Liver (tissue), 9 donors: ENCODE measurements around the gene FBXO38. TPM values are rescaled to one million over a fixed set of nuclear protein-coding genes. Genes with fewer than 3 reads are reported as not detected.
A peak's percentile ranks its signal among the peaks of the same experiment; 100 is the strongest.

Experiments
- DNase-seq: peaks from one replicate; pipeline ENCODE4 v3.0.0-alpha.2; 2017; ENCODE audit warnings: low spot score
- H3K27ac ChIP-seq, 2 donors: one replicate each; pipeline ENCODE4 v1.7.0; 2013; ENCODE audit warnings: inconsistent platforms in 2 of 2, low read length in 2 of 2, control low read depth in 1 of 2, low read depth in 1 of 2, mild to moderate bottlenecking in 1 of 2
- H3K27me3 ChIP-seq, 4 donors: one replicate each; pipeline versions ENCODE4 v1.6.1 to v1.7.0; 2013; ENCODE audit warnings: low read length in 3 of 4, inconsistent platforms in 1 of 4, mild to moderate bottlenecking in 1 of 4, moderate library complexity in 1 of 4; ENCODE audit not compliant: control insufficient read depth in 4 of 4, insufficient read depth in 4 of 4
- H3K36me3 ChIP-seq, 4 donors: one replicate each; pipeline versions ENCODE4 v1.6.1 to v1.7.0; 2013; ENCODE audit warnings: low read length in 3 of 4, mild to moderate bottlenecking in 3 of 4, low read depth in 1 of 4, moderate library complexity in 1 of 4; ENCODE audit not compliant: control insufficient read depth in 4 of 4, insufficient read depth in 3 of 4
- H3K4me1 ChIP-seq, 4 donors: one replicate each; pipeline versions ENCODE4 v1.6.1 to v1.7.0; 2013; ENCODE audit warnings: low read length in 3 of 4, mild to moderate bottlenecking in 3 of 4, moderate library complexity in 1 of 4; ENCODE audit not compliant: control insufficient read depth in 4 of 4, insufficient read depth in 4 of 4
- H3K4me3 ChIP-seq, 3 donors: one replicate each; pipeline versions ENCODE4 v1.6.1 to v1.7.0; 2013; ENCODE audit warnings: low read length in 3 of 3, control low read depth in 1 of 3, low read depth in 1 of 3, mild to moderate bottlenecking in 1 of 3
- H3K9ac ChIP-seq, 2 donors: one replicate each; pipeline ENCODE4 v1.7.0; 2013; ENCODE audit warnings: low read length in 2 of 2, mild to moderate bottlenecking in 2 of 2, moderate library complexity in 2 of 2, control low read depth in 1 of 2, low read depth in 1 of 2
- H3K9me3 ChIP-seq, 4 donors: one replicate each; pipeline versions ENCODE4 v1.6.1 to v1.7.0; 2013; ENCODE audit warnings: low read length in 3 of 4; ENCODE audit not compliant: control insufficient read depth in 4 of 4
- ATF3 ChIP-seq: IDR thresholded peaks from 2 replicates; pipeline ENCODE4 v1.6.1; 2016; ENCODE audit warnings: antibody characterized with exemption
- CTCF ChIP-seq: fragments of 150-350 bp; IDR thresholded peaks from 2 replicates; pipeline ENCODE4 v1.5.1; 2017; ENCODE audit warnings: improper control_type of control experiment, low read depth, low read length; ENCODE audit not compliant: missing input control
- EGR1 ChIP-seq, 2 donors: IDR thresholded peaks; 2 replicates each; pipeline ENCODE4 v1.6.1; 2016 to 2018; ENCODE audit warnings: antibody characterized with exemption in 2 of 2, low read depth in 2 of 2
- FOXA1 ChIP-seq: IDR thresholded peaks from 2 replicates; pipeline ENCODE4 v1.6.1; 2016; ENCODE audit warnings: antibody characterized with exemption
- FOXA2 ChIP-seq: IDR thresholded peaks from 2 replicates; pipeline ENCODE4 v1.6.1; 2016; ENCODE audit warnings: antibody characterized with exemption
- GABPA ChIP-seq, 2 donors: IDR thresholded peaks in 1 of 2; conservative IDR thresholded peaks in 1 of 2; 2 replicates each; pipeline ENCODE4 v1.6.1; 2016; ENCODE audit warnings: antibody characterized with exemption in 2 of 2, mild to moderate bottlenecking in 1 of 2, moderate library complexity in 1 of 2
- HNF4A ChIP-seq, 2 donors: conservative IDR thresholded peaks; 2 replicates each; pipeline ENCODE4 v1.6.1; 2016; ENCODE audit warnings: antibody characterized with exemption in 2 of 2, mild to moderate bottlenecking in 2 of 2
- HNF4G ChIP-seq: IDR thresholded peaks from 2 replicates; pipeline ENCODE4 v1.6.1; 2016; ENCODE audit warnings: antibody characterized with exemption
- JUND ChIP-seq, 2 donors: IDR thresholded peaks; 2 replicates each; pipeline ENCODE4 v1.6.1; 2016; ENCODE audit warnings: antibody characterized with exemption in 2 of 2
- NR2F2 ChIP-seq: IDR thresholded peaks from 2 replicates; pipeline ENCODE4 v1.6.1; 2016; ENCODE audit warnings: antibody characterized with exemption
- RAD21 ChIP-seq, 2 donors: IDR thresholded peaks; 2 replicates each; pipeline ENCODE4 v1.6.1; 2016; ENCODE audit warnings: antibody characterized with exemption in 2 of 2, mild to moderate bottlenecking in 2 of 2
- REST ChIP-seq: IDR thresholded peaks from 2 replicates; pipeline ENCODE4 v1.6.1; 2016; ENCODE audit warnings: antibody characterized with exemption, mild to moderate bottlenecking
- RXRA ChIP-seq, 2 donors: IDR thresholded peaks; 2 replicates each; pipeline ENCODE4 v1.6.1; 2017 to 2018; ENCODE audit warnings: antibody characterized with exemption in 2 of 2, mild to moderate bottlenecking in 1 of 2
- SP1 ChIP-seq: IDR thresholded peaks from 2 replicates; pipeline ENCODE4 v1.6.1; 2018; ENCODE audit warnings: antibody characterized with exemption, mild to moderate bottlenecking
- YY1 ChIP-seq: IDR thresholded peaks from 2 replicates; pipeline ENCODE4 v1.6.1; 2016; ENCODE audit warnings: antibody characterized with exemption, mild to moderate bottlenecking
- WGBS: extraction: QIAGEN DNeasy Blood & Tissue Kit; methylation state at CpG from one replicate; pipeline ENCODE4 v1.1.7; 2013; 5-methylcytosine and 5-hydroxymethylcytosine counted together
- polyA plus RNA-seq, 2 donors: library from polyadenylated mRNA; stranded (reverse) in 1 of 2; unstranded in 1 of 2; fragments of 200-250 nt in 1 of 2; fragments of >200 nt in 1 of 2; fragmentation: Nextera tagmentation in 1 of 2; extraction: Ambion mirVana in 1 of 2; gene quantifications; one replicate each; pipeline versions ENCODE4 v1.2.1 to v1.2.3, GENCODE V29; 2013 to 2015
- total RNA-seq, 2 donors: library from RNA; depleted of rRNA; stranded (reverse); fragments of >200 nt; gene quantifications; one replicate each; pipeline ENCODE4 v1.2.3, GENCODE V29; 2014
- TF ChIP-seq, protein P1 (sequence below): IDR thresholded peaks from 2 replicates; pipeline ENCODE4 v1.6.1; 2016; ENCODE audit warnings: antibody characterized with exemption
- TF ChIP-seq, protein P2 (sequence below): IDR thresholded peaks from 2 replicates; pipeline ENCODE4 v1.6.1; 2016; ENCODE audit warnings: antibody characterized with exemption
- donor health status: healthy.
- donor health status: healthy.
- donor health status: healthy.
- donor health status: healthy.
- donor health status: healthy.

The FBXO38 gene
- total and polyA plus RNA-seq, 4 donors, result 8.2 to 40.9 (median 25.3) TPM

GRCh38 chr5:148455185-148455584, 71.4 kb downstream of the FBXO38 start:
- Histone ChIP-seq H3K4me3 (no peak overlapping the region), H3K4me1 (peaks cover 0 to 8% (median 4%) of the 10 kb centered on the region in 4 donors), H3K9me3 (no peaks in the 10 kb centered on the region), H3K27ac (no peak overlapping the region), H3K9ac (no peak overlapping the region), H3K36me3 (no peaks in the 10 kb centered on the region), H3K27me3 (no peaks in the 10 kb centered on the region)
- 51% methylated on average over 6 of the region's 6 CpGs for WGBS
- no peak for DNase-seq
- peak; percentile 23 for TF ChIP-seq HNF4G
- no peak for TF ChIP-seq FOXA1
- TF ChIP-seq, protein P1, sequence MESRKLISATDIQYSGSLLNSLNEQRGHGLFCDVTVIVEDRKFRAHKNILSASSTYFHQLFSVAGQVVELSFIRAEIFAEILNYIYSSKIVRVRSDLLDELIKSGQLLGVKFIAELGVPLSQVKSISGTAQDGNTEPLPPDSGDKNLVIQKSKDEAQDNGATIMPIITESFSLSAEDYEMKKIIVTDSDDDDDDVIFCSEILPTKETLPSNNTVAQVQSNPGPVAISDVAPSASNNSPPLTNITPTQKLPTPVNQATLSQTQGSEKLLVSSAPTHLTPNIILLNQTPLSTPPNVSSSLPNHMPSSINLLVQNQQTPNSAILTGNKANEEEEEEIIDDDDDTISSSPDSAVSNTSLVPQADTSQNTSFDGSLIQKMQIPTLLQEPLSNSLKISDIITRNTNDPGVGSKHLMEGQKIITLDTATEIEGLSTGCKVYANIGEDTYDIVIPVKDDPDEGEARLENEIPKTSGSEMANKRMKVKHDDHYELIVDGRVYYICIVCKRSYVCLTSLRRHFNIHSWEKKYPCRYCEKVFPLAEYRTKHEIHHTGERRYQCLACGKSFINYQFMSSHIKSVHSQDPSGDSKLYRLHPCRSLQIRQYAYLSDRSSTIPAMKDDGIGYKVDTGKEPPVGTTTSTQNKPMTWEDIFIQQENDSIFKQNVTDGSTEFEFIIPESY, result no peak
- TF ChIP-seq FOXA2, result no peak
- peak in 1 of 2 donors; percentile 36 for TF ChIP-seq JUND (IDR thresholded peaks at IDR 0.05)
- TF ChIP-seq YY1, result peak; percentile 59
- peak; percentile 88 to 91 for TF ChIP-seq HNF4A (conservative IDR thresholded peaks at IDR 0.05)
- peak; percentile 73 for TF ChIP-seq SP1
- peak; percentile 15 to 47 for TF ChIP-seq RAD21 (IDR thresholded peaks at IDR 0.05)
- TF ChIP-seq, protein P2, sequence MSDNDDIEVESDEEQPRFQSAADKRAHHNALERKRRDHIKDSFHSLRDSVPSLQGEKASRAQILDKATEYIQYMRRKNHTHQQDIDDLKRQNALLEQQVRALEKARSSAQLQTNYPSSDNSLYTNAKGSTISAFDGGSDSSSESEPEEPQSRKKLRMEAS, result peak; percentile 49
- peak; percentile 96 to 98 for TF ChIP-seq RXRA (IDR thresholded peaks at IDR 0.05)

GRCh38 chr5:148457183-148457620, 73.4 kb downstream of the FBXO38 start:
- Histone ChIP-seq H3K4me3 (no peak overlapping the region), H3K27ac (no peak overlapping the region), H3K27me3 (no peaks in the 10 kb centered on the region), H3K9me3 (no peaks in the 10 kb centered on the region), H3K9ac (no peak overlapping the region), H3K4me1 (peaks cover 0 to 8% (median 4%) of the 10 kb centered on the region in 4 donors), H3K36me3 (no peaks in the 10 kb centered on the region)
- WGBS, result 66% methylated on average over 5 of the region's 5 CpGs
- TF ChIP-seq RAD21 (IDR thresholded peaks at IDR 0.05) (peak in 1 of 2 donors; percentile 15), JUND (IDR thresholded peaks at IDR 0.05) (no peak), CTCF (peak; percentile 15)
- no peak for DNase-seq

- Histone ChIP-seq H3K4me3 (no peak overlapping the region), H3K36me3 (no peaks in the 10 kb centered on the region), H3K27me3 (no peaks in the 10 kb centered on the region), H3K9me3 (no peaks in the 10 kb centered on the region), H3K4me1 (peaks cover 0 to 8% (median 4%) of the 10 kb centered on the region in 4 donors), H3K9ac (no peak overlapping the region), H3K27ac (no peak overlapping the region)
- 89% methylated on average over 3 of the region's 3 CpGs for WGBS
- DNase-seq, result no peak
- no peak for TF ChIP-seq ATF3
- TF ChIP-seq JUND (IDR thresholded peaks at IDR 0.05), result no peak
- no peak for TF ChIP-seq FOXA2
- TF ChIP-seq EGR1 (IDR thresholded peaks at IDR 0.05; ENCODE audit: low read depth in 2 of 2), result no peak
- TF ChIP-seq RAD21 (IDR thresholded peaks at IDR 0.05), result no peak
- TF ChIP-seq, protein P2, result no peak
- no peak for TF ChIP-seq HNF4A (conservative IDR thresholded peaks at IDR 0.05)
- no peak for TF ChIP-seq SP1
- TF ChIP-seq HNF4G, result no peak
- no peak for TF ChIP-seq NR2F2
- TF ChIP-seq FOXA1, result no peak
- no peak for TF ChIP-seq GABPA (IDR thresholded peaks at IDR 0.05 in 1 of 2, conservative IDR thresholded peaks at IDR 0.05 in 1 of 2)
- TF ChIP-seq REST, result no peak
- TF ChIP-seq RXRA (IDR thresholded peaks at IDR 0.05), result no peak
These were observed 74.5 kb downstream of the FBXO38 start for GRCh38 chr5:148458036-148458888.
